ENCODE measurements around the gene ZNF618.
A peak's percentile ranks its signal among the peaks of the same experiment; 100 is the strongest.
"Not testable (repeated sequence)": the region's sequence is repeated elsewhere in the genome, so short reads cannot be mapped to it uniquely, and the experiment has no call there.

ZNF618 gene

DNA sequence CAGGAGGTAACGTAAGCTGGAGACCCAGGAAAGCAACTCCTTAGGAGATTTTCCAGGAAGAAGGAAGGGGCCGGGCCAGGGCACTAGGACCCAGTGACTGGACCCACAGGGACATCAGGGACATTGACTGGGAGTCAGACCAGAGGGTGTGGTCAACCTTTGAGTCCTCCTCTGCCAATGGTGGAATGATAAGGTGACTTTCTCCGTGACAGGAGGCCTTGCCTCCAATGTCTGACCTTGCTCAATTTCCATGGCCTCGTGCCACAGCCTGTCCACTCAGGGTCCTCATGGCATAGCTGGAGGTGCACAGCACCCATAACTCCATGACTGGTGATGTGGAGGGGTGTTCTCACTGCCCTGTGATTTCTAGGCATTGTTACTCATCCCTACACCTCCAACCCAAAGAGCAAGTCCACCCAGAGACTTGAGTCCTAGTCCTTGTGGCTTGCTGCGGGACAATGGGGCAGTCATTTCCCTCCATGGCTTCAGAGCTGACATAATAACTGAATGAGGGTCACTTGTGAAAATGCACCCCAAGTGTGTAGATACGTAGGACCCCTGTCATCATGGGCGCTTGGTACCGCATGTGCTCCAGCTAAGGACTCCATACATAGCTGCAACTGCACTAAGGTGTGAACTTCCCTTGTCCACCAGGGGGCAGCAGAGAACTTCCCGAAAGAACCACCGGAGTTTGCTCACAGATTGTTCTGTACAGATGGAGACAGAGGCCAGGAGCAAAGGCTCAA is 206.1 kb downstream of the ZNF618 start:
- no peaks in the 10 kb centered on the region for H3K27me3 ChIP-seq (ENCODE audit: insufficient read depth, poor library complexity, severe bottlenecking)
- TF ChIP-seq, protein P1, sequence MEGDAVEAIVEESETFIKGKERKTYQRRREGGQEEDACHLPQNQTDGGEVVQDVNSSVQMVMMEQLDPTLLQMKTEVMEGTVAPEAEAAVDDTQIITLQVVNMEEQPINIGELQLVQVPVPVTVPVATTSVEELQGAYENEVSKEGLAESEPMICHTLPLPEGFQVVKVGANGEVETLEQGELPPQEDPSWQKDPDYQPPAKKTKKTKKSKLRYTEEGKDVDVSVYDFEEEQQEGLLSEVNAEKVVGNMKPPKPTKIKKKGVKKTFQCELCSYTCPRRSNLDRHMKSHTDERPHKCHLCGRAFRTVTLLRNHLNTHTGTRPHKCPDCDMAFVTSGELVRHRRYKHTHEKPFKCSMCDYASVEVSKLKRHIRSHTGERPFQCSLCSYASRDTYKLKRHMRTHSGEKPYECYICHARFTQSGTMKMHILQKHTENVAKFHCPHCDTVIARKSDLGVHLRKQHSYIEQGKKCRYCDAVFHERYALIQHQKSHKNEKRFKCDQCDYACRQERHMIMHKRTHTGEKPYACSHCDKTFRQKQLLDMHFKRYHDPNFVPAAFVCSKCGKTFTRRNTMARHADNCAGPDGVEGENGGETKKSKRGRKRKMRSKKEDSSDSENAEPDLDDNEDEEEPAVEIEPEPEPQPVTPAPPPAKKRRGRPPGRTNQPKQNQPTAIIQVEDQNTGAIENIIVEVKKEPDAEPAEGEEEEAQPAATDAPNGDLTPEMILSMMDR (IDR thresholded peaks at IDR 0.05; ENCODE audit: poor library complexity, severe bottlenecking): peak; percentile 87
- no peaks in the 10 kb centered on the region for H3K9me3 ChIP-seq (ENCODE audit: severe bottlenecking)
- ATAC-seq (ENCODE audit: low read depth) (peak; percentile 92), DNase-seq (ENCODE audit: low spot score) (peak; percentile 69)
- H3K27ac ChIP-seq (ENCODE audit: poor library complexity, severe bottlenecking): no peak overlapping the region
- no peak overlapping the region for H3K4me3 ChIP-seq (ENCODE audit: severe bottlenecking)
- H3K4me1 ChIP-seq (ENCODE audit: insufficient read depth, poor library complexity, severe bottlenecking): no peaks in the 10 kb centered on the region
- H3K36me3 ChIP-seq (ENCODE audit: low read depth): no peaks in the 10 kb centered on the region

DNA sequence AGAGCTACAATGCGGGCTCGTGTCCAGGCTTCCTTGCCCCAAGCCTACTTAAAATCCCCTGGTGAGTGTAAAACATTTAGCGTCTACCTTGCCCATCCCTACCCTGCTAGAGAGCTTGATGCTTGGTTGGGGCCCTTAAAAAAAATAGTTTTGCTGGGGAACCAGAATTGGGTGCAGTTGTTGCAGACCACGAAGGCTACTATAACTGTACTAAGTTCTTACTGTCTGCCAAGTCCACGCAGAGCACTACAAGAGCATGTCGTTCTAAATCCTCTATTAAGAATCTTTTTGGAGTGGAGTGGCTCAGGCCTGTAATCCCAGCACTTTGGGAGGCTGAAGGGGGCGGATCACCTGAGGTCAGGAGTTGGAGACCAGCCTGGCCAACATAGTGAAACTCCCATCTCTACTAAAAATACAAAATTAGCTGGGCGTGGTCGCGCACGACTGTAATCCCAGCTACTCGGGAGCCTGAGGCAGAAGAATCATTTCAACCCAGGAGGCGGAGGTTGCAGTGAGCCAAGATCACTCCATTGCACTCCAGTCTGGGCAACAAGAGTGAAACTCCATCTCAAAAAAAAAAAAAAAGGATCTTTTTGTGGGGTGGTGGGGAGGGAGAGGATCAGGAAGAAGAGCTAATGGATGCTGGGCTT is 206.8 kb downstream of the ZNF618 start:
- not testable (repeated sequence) for H3K4me3 ChIP-seq (ENCODE audit: severe bottlenecking); H3K27ac ChIP-seq (ENCODE audit: poor library complexity, severe bottlenecking); H3K27me3 ChIP-seq (ENCODE audit: insufficient read depth, poor library complexity, severe bottlenecking); ATAC-seq (ENCODE audit: low read depth); H3K9me3 ChIP-seq (ENCODE audit: severe bottlenecking); H3K4me1 ChIP-seq (ENCODE audit: insufficient read depth, poor library complexity, severe bottlenecking); H3K36me3 ChIP-seq (ENCODE audit: low read depth)
- TF ChIP-seq, protein P1 (IDR thresholded peaks at IDR 0.05; ENCODE audit: poor library complexity, severe bottlenecking): peak; percentile 61
- peak; percentile 4 for DNase-seq (ENCODE audit: low spot score)

DNA sequence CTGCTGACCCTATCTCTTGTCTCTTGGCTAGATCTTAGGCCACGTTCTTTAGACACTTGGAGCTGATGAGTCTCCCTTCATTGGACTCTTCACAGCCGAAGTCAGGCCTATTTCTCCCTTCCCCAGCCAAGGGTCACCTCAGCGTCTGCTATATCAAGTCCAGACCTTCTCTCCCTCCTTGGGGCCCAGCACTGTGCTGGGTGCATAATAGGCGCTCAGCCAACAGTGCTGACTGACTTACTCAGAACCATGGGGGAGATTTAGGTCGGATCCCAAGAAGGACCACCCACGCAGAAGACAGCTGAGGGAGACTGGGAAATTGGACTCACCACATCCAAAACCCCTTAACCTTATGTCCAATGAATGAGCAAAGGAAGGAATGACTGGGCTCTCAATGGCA is 207.6 kb downstream of the ZNF618 start:
- no peaks in the 10 kb centered on the region for H3K27me3 ChIP-seq (ENCODE audit: insufficient read depth, poor library complexity, severe bottlenecking)

DNA sequence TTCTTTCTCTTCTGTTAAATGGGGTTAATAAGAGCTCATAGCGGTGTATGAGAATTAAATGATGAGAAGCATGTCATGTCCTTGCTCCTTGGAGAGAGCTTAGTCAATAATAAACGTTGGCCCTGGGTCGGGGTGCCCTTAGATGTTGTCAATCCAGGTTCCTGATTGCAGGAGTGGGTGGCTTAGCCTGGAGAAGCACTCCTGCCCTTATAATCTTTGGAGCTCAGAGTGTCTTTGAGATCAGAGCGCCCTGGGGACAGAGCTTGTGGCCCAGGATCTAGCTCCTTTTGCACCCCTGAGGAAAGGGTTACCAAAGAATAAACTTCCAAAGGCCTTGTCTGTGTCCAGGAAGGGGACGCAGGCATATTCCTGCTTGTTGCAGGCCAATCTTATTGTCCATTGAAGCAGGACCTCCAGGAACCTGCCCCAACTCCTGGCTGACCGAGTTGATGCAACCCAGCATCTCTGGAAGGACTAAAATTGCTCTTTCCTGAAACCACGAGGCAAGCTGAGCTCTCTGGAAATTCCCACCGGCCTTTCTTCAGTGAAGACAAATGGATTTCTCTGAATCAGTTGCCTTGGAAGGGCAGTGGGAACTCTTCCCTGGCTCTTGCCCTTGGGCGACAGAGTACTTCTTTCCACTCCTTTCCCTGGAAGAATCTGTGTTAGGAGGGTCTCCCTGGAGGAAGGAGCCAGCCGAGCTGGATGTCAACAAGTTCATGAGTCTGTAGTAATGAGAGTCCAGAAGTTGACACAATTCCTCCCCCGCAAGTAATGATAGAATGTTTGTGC is 208.4 kb downstream of the ZNF618 start:
- peak; percentile 7 for DNase-seq (ENCODE audit: low spot score)
- TF ChIP-seq, protein P1 (IDR thresholded peaks at IDR 0.05; ENCODE audit: poor library complexity, severe bottlenecking): no peak
- no peaks in the 10 kb centered on the region for H3K4me1 ChIP-seq (ENCODE audit: insufficient read depth, poor library complexity, severe bottlenecking)
- no peak overlapping the region for H3K27ac ChIP-seq (ENCODE audit: poor library complexity, severe bottlenecking)
- no peaks in the 10 kb centered on the region for H3K36me3 ChIP-seq (ENCODE audit: low read depth)
- no peaks in the 10 kb centered on the region for H3K27me3 ChIP-seq (ENCODE audit: insufficient read depth, poor library complexity, severe bottlenecking)
- no peak overlapping the region for H3K4me3 ChIP-seq (ENCODE audit: severe bottlenecking)
- ATAC-seq (ENCODE audit: low read depth): no peak
- H3K9me3 ChIP-seq (ENCODE audit: severe bottlenecking): no peaks in the 10 kb centered on the region

More for the DNA sequence above, 207.6 kb downstream of the ZNF618 start:
- Histone ChIP-seq H3K4me1 (ENCODE audit: insufficient read depth, poor library complexity, severe bottlenecking) (no peaks in the 10 kb centered on the region), H3K36me3 (ENCODE audit: low read depth) (no peaks in the 10 kb centered on the region), H3K27ac (ENCODE audit: poor library complexity, severe bottlenecking) (no peak overlapping the region), H3K9me3 (ENCODE audit: severe bottlenecking) (no peaks in the 10 kb centered on the region), H3K4me3 (ENCODE audit: severe bottlenecking) (no peak overlapping the region)
- TF ChIP-seq, protein P1 (IDR thresholded peaks at IDR 0.05; ENCODE audit: poor library complexity, severe bottlenecking): no peak
- no peak for ATAC-seq (ENCODE audit: low read depth)
- peak; percentile 11 for DNase-seq (ENCODE audit: low spot score)
